ENCODE results near the gene CACNG5.

The CACNG5 gene

DNA sequence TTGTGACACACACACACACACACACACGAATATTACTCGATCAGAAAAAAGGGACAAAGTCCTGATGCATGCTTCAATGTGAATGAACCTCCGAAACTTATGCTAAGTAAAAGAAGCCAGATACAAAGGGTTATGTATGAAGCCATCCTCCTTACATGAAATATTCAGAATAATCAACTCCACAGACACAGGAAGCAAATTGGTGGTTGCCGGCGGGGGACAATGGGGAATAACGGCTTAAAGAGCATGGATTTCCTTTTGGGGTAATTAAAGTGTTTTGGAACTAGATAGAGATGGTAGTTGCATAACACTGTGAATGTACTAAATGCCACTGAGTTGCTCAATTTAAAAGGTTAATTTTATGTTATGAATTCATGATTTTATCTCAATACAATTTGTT, 8.1 kb upstream of the CACNG5 start:
- no peak for DNase-seq

DNA sequence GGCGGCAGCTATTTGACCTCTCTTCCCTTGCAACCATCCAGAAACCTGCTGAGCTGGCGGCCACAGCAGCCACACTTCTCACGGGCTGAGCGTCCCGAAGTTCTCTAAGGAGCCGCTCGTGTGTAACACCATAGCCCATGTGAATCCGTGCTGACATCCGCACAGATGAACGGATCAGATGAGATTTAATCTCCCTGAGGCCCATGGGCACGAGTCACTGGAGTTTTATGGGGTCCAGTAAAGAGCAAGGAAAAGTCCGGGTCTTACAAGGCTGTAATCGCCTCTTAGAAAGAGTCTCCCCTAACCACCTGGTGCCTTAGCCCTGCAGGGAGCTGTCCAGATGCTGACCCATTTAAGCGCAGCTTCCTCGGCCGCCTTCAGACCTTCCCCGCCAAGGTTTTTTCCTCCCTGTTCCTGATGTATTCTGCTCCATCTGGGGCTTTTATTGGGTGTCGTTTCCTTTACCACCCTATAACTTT, 5.5 kb upstream of the CACNG5 start:
- peak; percentile 40 for DNase-seq

DNA sequence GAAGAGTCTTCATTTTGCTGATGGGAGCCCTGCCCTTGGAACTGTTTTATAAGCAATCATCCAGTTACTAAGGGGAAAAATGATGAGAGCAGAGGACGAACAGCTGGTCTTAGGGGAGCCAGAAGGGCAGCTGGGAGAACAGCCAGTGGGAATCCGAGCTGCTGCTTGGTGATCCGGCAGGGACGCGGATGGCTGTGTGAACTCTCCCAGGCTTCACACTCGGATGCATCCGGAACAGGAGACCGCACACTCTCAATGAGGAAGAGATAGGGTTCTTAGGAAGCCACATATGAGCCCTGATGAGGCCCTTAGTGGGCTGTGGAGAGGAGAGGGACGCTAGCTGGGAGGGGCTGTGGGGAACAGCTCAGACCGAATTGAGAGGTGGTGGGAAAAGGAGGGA, 5.0 kb upstream of the CACNG5 start:
- no peak for DNase-seq

DNA sequence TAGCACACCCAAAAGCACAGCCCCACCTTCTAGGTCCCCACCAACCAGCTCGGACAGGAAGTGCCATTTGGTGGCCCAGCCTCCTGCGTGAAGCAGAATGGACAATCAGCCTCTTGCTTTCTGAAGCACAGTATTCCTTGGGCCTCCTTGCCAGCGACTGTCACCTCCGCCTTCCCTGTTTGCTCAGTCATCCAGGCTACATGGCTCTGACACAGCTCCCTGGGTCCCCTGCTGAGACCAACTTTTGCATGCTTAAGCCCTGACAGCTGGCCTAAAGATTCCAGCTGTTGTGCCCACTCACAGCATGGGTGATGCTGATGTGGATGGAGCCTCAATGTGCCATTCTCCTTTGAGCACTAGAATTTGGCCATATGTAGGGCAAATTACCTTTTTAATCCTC, 4.5 kb upstream of the CACNG5 start:
- no peak for DNase-seq

DNA sequence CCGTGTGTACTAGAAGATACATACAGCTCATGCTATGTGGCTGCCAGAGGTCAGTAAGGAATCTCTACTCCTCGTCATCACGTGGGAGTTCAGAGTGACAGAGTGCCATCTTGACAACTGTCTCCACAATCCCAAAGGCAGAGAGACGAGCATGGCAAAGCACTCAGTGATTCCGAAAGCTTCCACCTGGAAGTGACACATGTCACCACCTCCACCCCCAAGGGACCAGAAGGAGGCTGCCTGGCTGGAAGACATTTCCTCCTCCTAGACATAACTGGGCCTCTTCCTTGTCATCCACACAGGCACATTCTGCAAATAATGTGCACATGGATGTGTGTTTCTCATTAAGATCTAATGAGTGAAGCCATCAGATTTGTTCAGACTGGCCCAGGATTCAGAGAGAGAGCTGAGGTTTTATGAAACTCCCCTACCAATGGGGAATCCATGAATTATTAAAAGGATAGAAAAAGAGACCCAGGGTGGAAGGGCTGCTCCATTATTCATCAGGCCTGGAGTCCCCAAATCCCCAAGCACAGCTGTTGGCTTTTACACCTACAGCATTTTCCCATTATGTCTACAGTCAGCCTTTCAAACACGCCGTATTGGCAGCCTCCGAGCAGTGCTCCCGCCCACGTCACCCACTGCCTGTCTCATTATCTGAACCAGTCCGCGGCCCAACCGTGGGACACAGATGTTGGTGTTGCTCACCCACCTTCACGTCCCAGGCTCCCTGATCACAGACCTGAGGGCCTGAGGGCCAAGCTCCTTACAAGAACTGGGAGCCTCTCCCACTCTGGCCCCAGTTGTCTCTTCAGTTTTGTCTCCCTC, 3.3 kb upstream of the CACNG5 start:
- no peak for DNase-seq

DNA sequence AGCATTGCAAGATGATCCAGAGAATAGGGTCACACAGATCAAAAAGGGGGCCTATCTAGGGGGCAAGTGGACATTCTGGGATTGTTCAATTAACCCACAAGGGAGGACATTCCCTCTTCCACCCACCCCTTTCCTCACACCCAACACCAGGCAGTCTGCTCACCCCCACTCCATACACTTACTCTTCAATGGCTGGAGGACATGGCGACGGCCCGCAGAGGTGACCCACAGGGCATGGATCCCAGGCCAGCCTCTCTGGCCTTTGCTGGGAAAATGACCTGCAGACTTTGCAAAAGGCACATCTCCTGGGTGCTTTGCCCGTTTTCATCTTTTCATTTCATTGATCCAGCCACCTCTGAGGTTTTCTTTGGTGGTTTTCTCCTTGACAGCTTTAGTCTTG, 1.7 kb upstream of the CACNG5 start:
- no peak for DNase-seq

DNA sequence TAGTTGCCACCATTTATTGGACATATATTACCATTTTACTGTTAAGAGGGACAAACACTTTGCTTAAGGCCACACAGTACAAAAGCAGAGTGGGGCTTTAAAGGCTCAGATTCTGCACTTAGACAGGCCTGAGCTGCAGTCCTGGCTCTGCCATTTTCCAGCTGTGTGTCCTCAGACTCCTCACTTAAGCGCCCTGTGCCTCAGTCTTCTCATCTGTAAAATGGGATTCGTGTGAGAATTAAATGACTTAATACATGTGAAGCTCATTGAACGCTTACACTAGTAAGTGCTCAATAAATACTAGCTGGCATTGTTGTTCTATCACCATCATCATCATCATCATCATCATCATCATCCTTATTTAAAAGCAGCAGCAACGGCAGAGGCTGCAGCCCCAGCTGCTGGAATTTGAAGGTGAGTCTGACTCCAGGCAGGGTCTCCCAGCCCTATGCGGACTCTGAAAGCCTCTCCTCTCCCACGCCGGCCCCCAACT, 445 bp upstream of the CACNG5 start:
- no peak for DNase-seq

DNA sequence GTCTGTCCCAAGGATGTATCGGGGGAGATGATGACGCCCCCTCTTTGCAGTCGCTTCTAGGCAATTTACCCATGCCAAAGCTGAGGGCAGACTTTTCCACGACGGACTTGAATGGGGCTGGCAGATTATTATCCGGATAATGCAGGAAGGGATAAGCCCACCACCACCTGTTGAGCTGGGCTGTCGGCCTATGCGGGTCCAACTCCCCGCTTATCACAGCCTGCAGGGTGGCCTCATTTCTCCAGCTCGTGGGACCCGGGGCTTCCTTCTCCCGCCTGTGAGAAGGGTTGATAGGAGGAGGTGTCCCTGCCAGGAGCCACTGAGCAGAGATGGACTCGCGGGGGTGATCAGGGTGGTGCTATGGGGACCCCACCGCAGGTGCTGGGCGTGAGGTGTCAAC, 559 bp downstream of the CACNG5 start:
- no peak for DNase-seq

DNA sequence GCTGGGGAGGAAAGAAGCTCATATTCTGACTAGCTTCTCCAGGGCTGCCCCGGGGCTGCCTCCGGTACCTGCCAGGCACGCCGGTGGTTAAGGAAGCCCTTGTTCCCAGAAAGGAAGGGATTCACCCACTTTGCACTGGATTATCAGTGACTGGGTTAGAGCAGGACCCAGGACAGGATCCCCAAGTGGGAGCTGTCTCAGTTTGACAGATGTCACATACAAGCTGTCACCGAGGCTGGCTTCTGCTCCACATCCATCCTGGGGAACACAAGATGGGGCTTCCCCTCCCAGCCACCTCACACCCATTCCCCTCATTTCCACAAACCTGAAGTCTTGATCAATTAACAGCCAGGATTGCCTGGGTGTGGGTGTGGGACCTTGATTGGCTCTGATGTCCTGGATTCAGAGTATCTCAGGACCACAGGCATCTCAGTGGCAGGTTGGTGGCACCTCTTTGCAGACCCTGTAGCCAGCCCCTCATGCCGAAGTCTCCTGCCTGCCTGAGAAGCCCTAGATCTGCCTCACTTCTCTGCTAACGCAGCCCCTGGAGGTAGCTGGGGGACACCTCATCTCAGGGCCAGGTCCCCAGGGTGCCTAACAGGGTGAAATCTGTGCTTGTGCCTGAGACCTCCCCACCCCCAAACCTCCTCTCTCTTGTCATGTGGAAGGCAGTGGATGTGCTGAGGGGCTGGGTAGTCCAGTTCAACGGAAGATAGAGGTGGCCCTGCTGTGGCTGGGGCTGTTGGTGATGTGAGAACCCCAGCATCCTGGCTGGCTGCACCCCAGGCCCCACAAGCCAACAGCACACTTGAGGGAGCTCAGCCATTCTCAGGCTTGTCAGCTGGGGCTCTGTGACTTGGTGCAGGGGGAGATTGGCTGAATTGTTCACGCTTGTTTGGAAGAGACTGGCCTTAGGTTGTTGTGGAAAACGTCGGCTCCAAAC, 1.4 kb downstream of the CACNG5 start:
- DNase-seq: no peak

DNA sequence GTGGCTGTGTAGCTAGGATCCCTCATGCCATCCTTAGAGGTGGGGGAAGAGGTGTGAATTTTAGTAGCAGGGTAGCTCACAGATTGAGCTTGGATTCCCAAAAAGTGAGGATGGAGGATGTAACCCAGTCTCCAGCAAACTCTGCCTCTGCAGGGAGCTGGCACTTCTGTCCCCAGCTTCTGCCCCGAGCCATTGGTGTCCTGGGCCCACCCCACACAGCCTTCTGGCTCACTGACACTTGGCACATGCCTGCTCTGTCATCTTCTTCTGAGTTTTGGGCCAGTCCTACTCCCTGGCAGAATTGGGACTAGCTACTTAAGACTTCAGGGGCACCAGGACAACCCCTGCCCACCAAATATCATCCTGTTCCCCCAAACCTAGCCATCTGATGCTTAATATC, 2.3 kb downstream of the CACNG5 start:
- no peak for DNase-seq

DNA sequence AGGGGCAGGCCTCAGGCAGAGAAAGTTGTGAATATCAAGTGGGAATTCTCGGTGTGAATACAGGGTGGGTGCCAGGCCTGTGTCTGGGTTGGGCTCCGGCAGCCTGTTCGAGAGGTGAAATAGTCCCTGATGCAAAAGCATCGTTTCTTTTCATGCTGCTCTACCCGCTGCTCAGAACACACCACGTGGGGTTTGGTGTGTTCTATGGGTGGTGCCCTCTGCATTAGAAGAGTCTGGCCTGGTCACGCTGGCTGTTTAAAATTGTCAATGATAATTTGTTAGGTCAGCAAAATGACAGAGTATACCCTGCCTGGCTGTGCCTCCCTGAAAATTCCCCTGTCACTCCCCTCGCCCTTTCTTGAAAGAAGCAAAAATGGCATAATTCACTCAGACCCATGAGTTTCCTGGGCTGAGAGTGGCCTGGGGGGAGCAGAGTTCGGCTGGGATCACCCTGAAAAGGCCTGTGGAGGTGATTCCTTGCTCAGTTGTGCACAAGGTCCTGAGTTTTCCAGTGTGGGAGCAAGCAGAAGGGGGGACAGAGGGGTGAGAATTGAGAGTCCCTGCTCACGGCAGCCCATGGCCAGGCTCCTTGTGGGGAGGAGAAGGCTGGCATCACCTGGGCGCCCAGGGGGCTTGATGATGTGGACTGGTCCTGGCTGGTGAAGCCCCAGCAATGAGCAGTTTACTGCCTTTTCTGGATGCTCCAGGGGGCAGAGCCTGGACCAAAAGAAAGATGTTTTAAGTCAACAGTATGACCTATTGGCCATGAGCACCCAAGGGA, 3.2 kb downstream of the CACNG5 start:
- DNase-seq: no peak

DNA sequence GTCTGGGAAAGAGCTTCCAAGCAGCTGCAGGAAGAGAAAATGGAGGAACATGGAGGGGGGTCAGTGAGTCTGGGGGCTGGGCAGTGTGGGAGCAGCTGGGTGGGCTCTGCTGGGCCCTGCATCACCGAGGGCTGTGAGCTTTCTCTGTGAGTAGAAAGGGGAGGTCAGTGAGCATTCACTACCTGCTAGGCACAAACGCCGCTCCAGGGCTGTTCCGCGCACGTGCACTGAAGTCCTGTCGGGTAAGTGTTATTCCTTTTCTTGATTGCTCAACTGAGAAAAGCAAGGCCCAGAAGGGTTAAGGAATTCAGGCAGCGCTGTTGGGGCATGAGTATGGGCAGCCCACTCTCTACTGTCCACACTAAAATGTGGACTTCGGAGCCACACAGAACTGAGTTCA, 4.7 kb downstream of the CACNG5 start:
- no peak for DNase-seq

DNA sequence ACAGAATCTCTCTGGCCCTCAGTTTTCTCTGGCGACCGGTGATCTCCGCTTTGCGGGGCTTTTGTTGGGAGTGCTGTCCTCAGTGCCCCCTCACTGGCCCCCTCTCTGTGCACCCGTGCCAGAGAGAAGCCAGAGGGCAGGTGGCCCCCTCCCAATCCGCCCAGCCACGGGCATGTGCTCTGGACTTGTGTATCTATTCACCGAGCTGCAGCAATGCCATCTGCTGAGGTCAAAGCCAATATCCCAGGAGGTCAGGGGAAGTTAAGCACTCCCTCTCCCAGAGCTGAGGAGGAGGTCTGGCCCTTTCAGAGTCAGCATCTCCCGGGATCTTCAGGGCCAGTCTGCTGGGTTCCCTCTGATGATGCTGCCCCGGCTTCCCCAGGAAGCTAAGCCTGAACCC, 5.1 kb downstream of the CACNG5 start:
- DNase-seq: no peak

DNA sequence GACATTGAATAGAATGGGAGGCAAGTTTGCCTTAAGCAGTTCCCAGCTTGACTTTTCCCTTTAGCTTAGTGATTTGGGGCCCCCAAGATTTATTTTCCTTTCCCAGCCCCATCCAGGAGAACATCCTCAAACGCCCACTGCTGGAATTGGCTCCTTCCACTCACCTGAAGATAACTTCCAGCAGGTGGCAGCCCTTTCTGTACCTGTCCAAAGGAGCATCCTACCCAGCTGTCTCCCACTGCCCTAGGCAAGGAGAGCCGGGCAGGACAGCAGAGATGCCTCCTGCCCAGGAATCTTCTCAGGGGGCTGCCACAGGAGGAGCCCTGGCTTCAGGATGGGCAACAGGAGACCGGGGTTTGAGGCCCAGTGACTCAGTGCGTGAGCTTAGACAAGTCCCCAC, 6.4 kb downstream of the CACNG5 start:
- DNase-seq: no peak

DNA sequence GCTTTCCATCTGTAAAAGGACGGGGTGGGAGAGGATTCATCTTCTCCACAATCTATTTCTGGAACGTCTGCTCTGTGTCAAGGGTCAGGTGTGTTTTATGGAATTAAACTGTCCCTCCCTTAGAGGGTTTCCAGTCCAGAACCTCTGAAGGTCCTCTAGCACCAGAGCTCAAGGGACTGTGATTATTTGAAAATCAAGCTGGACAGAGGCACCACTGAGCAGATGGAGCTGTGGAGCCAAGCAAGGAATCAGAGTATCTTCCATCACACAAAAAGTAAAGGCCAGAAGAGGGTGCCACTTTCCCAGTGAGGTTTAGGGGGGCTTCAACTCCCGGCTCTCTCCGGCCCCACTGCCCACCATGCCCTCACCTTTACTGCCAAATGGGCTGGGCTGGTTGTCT, 6.8 kb downstream of the CACNG5 start:
- no peak for DNase-seq

DNA sequence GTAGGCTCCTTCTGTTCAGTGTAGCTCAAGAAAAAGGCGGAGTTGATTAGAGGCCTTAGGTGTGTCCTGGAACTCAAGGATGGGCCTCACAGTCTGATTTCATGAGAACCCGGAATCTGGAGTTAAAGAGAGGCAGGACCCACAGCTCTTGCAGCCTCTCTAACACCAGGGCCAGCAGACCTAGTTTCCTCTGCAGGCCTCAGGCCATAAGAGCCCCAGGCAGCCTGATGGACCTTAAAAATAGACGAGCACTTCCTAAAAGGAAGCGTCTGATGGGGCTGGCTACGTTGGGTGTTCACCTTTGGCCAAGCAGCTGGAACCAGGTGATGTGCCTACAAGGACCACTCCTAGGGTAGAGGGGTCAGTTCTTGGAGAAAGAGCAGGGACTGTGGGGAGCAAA, 7.6 kb downstream of the CACNG5 start:
- no peak for DNase-seq

DNA sequence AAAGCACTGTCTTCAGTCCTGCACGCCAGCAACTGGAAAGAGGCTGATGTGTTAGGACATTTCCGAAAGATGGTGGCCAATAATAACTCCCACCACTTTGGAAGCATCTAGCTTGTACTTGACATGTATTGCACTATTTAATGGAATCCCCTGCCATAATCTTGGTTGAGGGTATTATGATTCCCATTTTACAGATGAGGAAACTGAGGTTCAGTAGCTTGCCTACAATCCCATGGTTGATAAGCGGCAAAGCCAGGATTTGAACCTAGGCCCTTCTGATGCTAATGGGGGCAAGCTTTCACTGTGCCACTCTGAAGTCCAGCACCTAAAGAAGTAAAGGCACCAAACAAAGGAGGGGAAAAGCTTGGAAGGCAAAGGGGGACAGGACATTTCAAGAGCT, 8.0 kb downstream of the CACNG5 start:
- no peak for DNase-seq

DNA sequence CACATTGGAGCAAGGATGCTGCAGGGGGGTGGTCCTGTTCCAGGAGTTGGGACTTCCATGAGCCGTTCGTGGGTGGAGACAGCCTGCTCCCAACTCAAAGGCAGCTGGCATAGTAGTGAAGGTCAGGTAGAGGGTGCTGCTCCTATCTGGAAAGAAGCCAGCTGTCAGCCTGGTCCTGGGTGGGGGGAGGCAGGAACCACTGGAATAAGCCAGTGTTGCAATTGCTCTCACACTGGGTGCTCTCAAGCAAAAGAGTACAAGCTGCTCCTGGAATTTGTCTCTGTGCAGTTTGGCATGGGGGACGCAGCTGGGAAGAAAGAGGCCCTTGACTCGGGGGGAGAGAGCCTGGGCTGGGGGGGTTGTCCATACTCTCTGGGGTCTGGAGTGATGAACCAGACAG, 8.7 kb downstream of the CACNG5 start:
- no peak for DNase-seq

DNA sequence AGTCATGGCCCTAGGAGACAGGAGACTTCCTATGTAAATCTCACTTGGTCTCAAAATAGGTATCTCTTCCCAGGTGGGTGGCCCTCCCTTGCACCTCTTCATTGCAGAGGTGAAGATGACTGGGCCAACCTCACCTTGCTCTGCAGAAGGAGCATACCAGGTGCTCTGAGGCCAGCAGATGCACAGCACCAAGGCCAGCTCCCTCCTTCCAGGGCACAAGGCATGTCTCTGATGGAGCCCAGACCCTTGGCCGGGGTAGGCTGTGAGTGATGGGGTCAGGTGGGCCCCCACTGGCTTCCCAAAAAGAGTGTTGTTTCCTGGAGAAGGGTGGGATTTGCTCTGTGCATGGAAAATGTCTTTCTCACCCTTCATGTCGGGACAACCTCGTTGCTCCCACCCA, 12.8 kb downstream of the CACNG5 start:
- DNase-seq: no peak

DNA sequence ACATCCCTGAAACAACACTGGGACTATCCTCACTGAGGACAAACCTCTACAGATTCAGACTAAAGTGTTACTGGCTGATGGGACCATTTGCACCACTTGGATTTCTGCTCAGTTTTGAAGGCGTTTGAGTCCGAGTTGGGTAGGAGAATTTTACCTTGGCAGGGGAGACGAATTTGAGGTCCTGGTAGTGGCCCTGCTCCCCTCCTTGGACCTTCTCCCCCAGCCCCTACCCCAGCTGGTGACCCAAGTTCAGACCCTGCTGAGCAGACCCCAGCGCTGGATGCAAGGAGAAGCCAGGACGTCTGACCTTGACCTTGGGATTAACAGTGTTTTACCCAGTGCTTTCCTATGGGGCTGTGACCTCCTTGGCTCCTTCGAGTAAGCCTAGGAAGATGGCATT, 13.6 kb downstream of the CACNG5 start:
- DNase-seq: no peak

DNA sequence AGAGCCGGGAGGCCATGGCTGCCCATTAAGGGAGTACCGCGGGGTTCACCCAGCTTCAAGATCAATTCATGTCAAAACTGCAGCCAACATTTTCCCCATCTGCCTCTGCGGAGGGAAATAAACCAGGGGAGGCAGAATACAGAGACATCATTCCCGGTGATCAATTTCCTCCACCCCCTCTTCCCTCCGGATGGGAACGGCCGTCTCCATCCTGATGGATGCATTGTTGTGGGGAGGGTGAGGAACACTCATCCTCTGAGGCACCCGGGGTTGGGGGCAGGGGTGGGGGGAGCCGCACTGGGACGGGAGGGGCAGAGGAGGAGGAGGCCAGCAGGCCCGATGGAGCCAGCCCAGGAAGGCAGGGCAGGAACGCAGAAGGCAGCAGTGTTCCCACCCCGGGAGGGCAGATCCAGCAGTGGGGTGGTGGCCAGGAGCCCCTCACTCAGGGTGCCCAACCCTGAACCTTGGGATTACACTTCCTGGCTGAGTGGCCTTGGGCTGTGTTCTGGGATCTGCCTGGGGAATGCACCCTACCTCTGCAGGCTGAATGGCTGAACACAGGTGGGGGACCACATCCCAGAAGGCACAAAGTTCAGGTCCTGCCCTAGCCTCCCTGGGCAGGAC, 14.2 kb downstream of the CACNG5 start:
- DNase-seq: no peak

DNA sequence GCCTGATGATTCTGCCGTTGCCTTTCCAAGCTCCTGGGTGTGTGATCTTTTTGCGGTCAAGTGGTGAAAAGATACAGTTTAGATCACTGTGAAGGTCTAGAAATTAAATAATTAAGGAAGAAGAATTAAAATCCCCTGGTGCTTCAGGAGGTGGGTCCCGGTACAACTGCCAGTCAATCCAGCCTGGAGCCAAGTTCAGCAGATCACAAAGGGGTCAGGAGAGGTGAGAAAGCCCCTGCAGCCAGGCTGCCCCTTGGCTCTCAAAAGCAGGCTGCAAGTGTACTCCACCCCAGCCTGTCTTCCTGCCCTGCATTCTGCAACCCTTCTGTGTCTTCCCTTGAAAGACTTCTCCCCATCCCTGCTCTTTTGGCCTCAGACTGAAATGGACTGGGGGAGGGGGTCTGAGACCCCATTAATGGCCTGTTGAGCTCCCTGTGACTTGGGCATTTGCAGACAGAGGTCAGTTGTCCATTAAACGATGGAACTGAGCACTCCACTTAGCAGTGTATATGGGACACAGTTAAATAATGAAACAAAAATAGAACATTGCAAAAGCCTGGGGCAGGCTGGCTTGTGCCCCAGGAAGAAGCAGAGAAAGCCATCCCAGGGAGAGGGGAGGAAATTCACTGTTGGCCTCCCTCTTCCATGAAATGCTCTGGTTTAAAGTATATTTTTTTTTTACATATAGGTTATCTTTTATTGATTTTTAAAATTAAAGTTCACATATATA, 15.1 kb downstream of the CACNG5 start:
- DNase-seq: no peak
